ENCODE results near the gene CPE.

DNA sequence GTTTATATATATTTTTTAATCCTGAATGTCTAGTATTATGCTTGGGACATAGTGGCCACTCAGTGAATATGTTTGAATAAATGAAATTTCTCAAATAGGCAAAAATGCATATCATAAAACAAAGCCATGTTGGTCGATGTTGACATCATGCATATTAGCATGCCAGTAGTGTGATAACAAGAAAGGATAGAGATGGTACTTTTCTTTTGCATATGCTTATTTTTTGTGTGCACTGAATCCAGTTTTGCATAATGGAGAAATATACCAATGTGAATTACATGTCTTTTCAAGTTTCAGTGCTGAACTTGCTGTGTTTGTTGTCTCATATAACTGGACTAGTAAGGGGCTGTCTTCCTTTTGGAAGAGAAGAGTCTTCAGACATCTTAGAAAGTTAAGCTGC lies 7.5 kb downstream of the CPE start:
- TF ChIP-seq CREB1 (IDR thresholded peaks at IDR 0.05; ENCODE audit: low read depth): no peak
- TF ChIP-seq, protein P1, sequence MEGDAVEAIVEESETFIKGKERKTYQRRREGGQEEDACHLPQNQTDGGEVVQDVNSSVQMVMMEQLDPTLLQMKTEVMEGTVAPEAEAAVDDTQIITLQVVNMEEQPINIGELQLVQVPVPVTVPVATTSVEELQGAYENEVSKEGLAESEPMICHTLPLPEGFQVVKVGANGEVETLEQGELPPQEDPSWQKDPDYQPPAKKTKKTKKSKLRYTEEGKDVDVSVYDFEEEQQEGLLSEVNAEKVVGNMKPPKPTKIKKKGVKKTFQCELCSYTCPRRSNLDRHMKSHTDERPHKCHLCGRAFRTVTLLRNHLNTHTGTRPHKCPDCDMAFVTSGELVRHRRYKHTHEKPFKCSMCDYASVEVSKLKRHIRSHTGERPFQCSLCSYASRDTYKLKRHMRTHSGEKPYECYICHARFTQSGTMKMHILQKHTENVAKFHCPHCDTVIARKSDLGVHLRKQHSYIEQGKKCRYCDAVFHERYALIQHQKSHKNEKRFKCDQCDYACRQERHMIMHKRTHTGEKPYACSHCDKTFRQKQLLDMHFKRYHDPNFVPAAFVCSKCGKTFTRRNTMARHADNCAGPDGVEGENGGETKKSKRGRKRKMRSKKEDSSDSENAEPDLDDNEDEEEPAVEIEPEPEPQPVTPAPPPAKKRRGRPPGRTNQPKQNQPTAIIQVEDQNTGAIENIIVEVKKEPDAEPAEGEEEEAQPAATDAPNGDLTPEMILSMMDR (IDR thresholded peaks at IDR 0.05 in 2 of 3, conservative IDR thresholded peaks at IDR 0.05 in 1 of 3; ENCODE audit: control insufficient read depth in 2 of 3, extremely low read depth in 1 of 3, insufficient read depth in 1 of 3, low read depth in 3 of 3, low read length in 3 of 3): no peak
- TF ChIP-seq FOS (IDR thresholded peaks at IDR 0.05; ENCODE audit: borderline replicate concordance, extremely low read depth, insufficient read length): no peak
- no peak for TF ChIP-seq POLR2A (IDR thresholded peaks at IDR 0.05; ENCODE audit: low read depth, low read length)
- TF ChIP-seq, protein P2, sequence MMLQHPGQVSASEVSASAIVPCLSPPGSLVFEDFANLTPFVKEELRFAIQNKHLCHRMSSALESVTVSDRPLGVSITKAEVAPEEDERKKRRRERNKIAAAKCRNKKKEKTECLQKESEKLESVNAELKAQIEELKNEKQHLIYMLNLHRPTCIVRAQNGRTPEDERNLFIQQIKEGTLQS (IDR thresholded peaks at IDR 0.05; ENCODE audit: borderline replicate concordance, extremely low read depth, low read depth, low read length): no peak
- TF ChIP-seq KAT2A (conservative IDR thresholded peaks at IDR 0.05; ENCODE audit: control insufficient read depth, low read depth, low read length): no peak
- no peak for TF ChIP-seq NR2C1 (IDR thresholded peaks at IDR 0.05)
- TF ChIP-seq POLR2AphosphoS5 (IDR thresholded peaks at IDR 0.05; ENCODE audit: low read length): no peak
- TF ChIP-seq HDGF (IDR thresholded peaks at IDR 0.05): no peak
- no peak for TF ChIP-seq CBX5 (IDR thresholded peaks at IDR 0.05; ENCODE audit: low read depth)

All from GM12878 (cell line).